ENCODE data around the gene PIGM.

PIGM gene

GRCh38 chr1:159992161-159992560 is 39.6 kb downstream of the PIGM start:
- no peak overlapping the region for H3K27ac ChIP-seq (ENCODE audit: low read depth in 2 of 2, low read length in 2 of 2)
- H3K4me1 ChIP-seq (ENCODE audit: control insufficient read depth in 2 of 2, insufficient read depth in 2 of 2, low read length in 2 of 2): peaks cover 0 to 6% of the 10 kb centered on the region in 2 donors
- H3K27me3 ChIP-seq (ENCODE audit: control insufficient read depth in 2 of 2, insufficient read depth in 2 of 2, low read length in 2 of 2): no peaks in the 10 kb centered on the region
- no peak overlapping the region for H3K9ac ChIP-seq (ENCODE audit: low read depth in 1 of 2, low read length in 2 of 2)
- H3K9me3 ChIP-seq (ENCODE audit: control insufficient read depth in 2 of 2, low read length in 2 of 2): no peaks in the 10 kb centered on the region
- H3K4me3 ChIP-seq (ENCODE audit: low read length in 2 of 2): no peak overlapping the region
- no peaks in the 10 kb centered on the region for H3K36me3 ChIP-seq (ENCODE audit: control insufficient read depth in 2 of 2, insufficient read depth in 2 of 2, low read length in 2 of 2)

GRCh38 chr1:159991513-159991912 is 40.3 kb downstream of the PIGM start:
- no peaks in the 10 kb centered on the region for H3K27me3 ChIP-seq (ENCODE audit: control insufficient read depth in 2 of 2, insufficient read depth in 2 of 2, low read length in 2 of 2)
- peaks cover 0 to 6% of the 10 kb centered on the region in 2 donors for H3K4me1 ChIP-seq (ENCODE audit: control insufficient read depth in 2 of 2, insufficient read depth in 2 of 2, low read length in 2 of 2)
- no peak overlapping the region for H3K4me3 ChIP-seq (ENCODE audit: low read length in 2 of 2)
- H3K9ac ChIP-seq (ENCODE audit: low read depth in 1 of 2, low read length in 2 of 2): no peak overlapping the region
- no peaks in the 10 kb centered on the region for H3K9me3 ChIP-seq (ENCODE audit: control insufficient read depth in 2 of 2, low read length in 2 of 2)
- H3K27ac ChIP-seq (ENCODE audit: low read depth in 2 of 2, low read length in 2 of 2): no peak overlapping the region
- no peaks in the 10 kb centered on the region for H3K36me3 ChIP-seq (ENCODE audit: control insufficient read depth in 2 of 2, insufficient read depth in 2 of 2, low read length in 2 of 2)

- no peaks in the 10 kb centered on the region for H3K27me3 ChIP-seq (ENCODE audit: control insufficient read depth in 2 of 2, insufficient read depth in 2 of 2, low read length in 2 of 2)
- no peak overlapping the region for H3K27ac ChIP-seq (ENCODE audit: low read depth in 2 of 2, low read length in 2 of 2)
- H3K9me3 ChIP-seq (ENCODE audit: control insufficient read depth in 2 of 2, low read length in 2 of 2): no peaks in the 10 kb centered on the region
- H3K4me1 ChIP-seq (ENCODE audit: control insufficient read depth in 2 of 2, insufficient read depth in 2 of 2, low read length in 2 of 2): peaks cover 0 to 6% of the 10 kb centered on the region in 2 donors
- no peak overlapping the region for H3K4me3 ChIP-seq (ENCODE audit: low read length in 2 of 2)
- no peak overlapping the region for H3K9ac ChIP-seq (ENCODE audit: low read depth in 1 of 2, low read length in 2 of 2)
- no peaks in the 10 kb centered on the region for H3K36me3 ChIP-seq (ENCODE audit: control insufficient read depth in 2 of 2, insufficient read depth in 2 of 2, low read length in 2 of 2)
Observed at GRCh38 chr1:159990005-159990404, 41.8 kb downstream of the PIGM start.

DNA sequence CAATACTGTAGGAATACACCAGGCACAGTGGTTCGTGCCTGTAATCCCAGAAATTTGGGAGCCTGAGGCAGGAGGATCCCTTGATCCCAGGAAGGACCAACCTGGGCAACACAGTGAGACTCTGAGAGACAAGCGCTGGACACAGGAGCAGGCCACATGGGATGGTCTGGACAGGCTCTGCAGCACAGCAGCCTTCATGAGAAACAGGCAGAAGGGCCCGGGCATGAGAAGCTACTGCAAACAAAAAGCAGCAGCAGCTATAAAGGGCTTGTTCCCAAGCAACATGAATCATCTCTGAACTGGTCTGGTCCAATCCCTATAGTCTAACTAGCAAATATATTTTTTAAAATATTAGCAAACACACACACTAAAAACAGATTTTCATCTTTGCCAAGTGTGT is 42.2 kb downstream of the PIGM start:
- H3K27me3 ChIP-seq (ENCODE audit: control insufficient read depth in 2 of 2, insufficient read depth in 2 of 2, low read length in 2 of 2): no peaks in the 10 kb centered on the region
- no peak overlapping the region for H3K9ac ChIP-seq (ENCODE audit: low read depth in 1 of 2, low read length in 2 of 2)
- H3K36me3 ChIP-seq (ENCODE audit: control insufficient read depth in 2 of 2, insufficient read depth in 2 of 2, low read length in 2 of 2): no peaks in the 10 kb centered on the region
- H3K27ac ChIP-seq (ENCODE audit: low read depth in 2 of 2, low read length in 2 of 2): no peak overlapping the region
- H3K9me3 ChIP-seq (ENCODE audit: control insufficient read depth in 2 of 2, low read length in 2 of 2): no peaks in the 10 kb centered on the region
- H3K4me3 ChIP-seq (ENCODE audit: low read length in 2 of 2): no peak overlapping the region
- peaks cover 0 to 6% of the 10 kb centered on the region in 2 donors for H3K4me1 ChIP-seq (ENCODE audit: control insufficient read depth in 2 of 2, insufficient read depth in 2 of 2, low read length in 2 of 2)

GRCh38 chr1:159988006-159988405 is 43.8 kb downstream of the PIGM start:
- H3K4me1 ChIP-seq (ENCODE audit: control insufficient read depth in 2 of 2, insufficient read depth in 2 of 2, low read length in 2 of 2): peaks cover 0 to 6% of the 10 kb centered on the region in 2 donors
- H3K9me3 ChIP-seq (ENCODE audit: control insufficient read depth in 2 of 2, low read length in 2 of 2): no peaks in the 10 kb centered on the region
- no peak overlapping the region for H3K9ac ChIP-seq (ENCODE audit: low read depth in 1 of 2, low read length in 2 of 2)
- H3K27me3 ChIP-seq (ENCODE audit: control insufficient read depth in 2 of 2, insufficient read depth in 2 of 2, low read length in 2 of 2): no peaks in the 10 kb centered on the region
- H3K27ac ChIP-seq (ENCODE audit: low read depth in 2 of 2, low read length in 2 of 2): no peak overlapping the region
- no peak overlapping the region for H3K4me3 ChIP-seq (ENCODE audit: low read length in 2 of 2)
- no peaks in the 10 kb centered on the region for H3K36me3 ChIP-seq (ENCODE audit: control insufficient read depth in 2 of 2, insufficient read depth in 2 of 2, low read length in 2 of 2)

- H3K9me3 ChIP-seq (ENCODE audit: control insufficient read depth in 2 of 2, low read length in 2 of 2): no peaks in the 10 kb centered on the region
- no peak overlapping the region for H3K27ac ChIP-seq (ENCODE audit: low read depth in 2 of 2, low read length in 2 of 2)
Observed at GRCh38 chr1:159987186-159987585, 44.6 kb downstream of the PIGM start.

DNA sequence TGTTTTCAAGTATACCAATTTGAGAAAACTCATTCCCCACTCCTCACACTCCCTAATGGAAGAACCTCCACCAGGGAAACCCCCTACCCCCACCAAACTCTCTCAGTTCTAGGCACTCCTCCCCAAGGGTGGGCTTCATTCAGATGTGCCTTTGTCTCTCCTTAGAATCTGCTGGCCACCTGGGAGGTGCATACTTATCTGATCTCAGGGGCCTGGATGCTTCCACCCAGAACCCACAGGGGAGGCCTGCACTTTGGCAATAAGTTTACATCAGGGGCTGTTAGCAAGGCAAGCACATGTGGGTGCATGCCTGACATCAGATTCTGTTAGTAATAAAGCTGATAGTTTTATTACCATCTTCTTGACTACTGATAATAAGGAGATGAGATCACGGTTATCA is 45.3 kb downstream of the PIGM start:
- no peak overlapping the region for H3K9ac ChIP-seq (ENCODE audit: low read depth in 1 of 2, low read length in 2 of 2)
- H3K4me1 ChIP-seq (ENCODE audit: control insufficient read depth in 2 of 2, insufficient read depth in 2 of 2, low read length in 2 of 2): peaks cover 0 to 4% of the 10 kb centered on the region in 2 donors
- H3K27me3 ChIP-seq (ENCODE audit: control insufficient read depth in 2 of 2, insufficient read depth in 2 of 2, low read length in 2 of 2): no peaks in the 10 kb centered on the region
- H3K9me3 ChIP-seq (ENCODE audit: control insufficient read depth in 2 of 2, low read length in 2 of 2): no peaks in the 10 kb centered on the region
- peaks cover 2 to 4% of the 10 kb centered on the region in 2 donors for H3K36me3 ChIP-seq (ENCODE audit: control insufficient read depth in 2 of 2, insufficient read depth in 2 of 2, low read length in 2 of 2)
- H3K4me3 ChIP-seq (ENCODE audit: low read length in 2 of 2): no peak overlapping the region
- no peak overlapping the region for H3K27ac ChIP-seq (ENCODE audit: low read depth in 2 of 2, low read length in 2 of 2)

More at GRCh38 chr1:159987186-159987585, 44.6 kb downstream of the PIGM start:
- Histone ChIP-seq H3K4me3 (ENCODE audit: low read length in 2 of 2) (no peak overlapping the region), H3K27me3 (ENCODE audit: control insufficient read depth in 2 of 2, insufficient read depth in 2 of 2, low read length in 2 of 2) (no peaks in the 10 kb centered on the region), H3K9ac (ENCODE audit: low read depth in 1 of 2, low read length in 2 of 2) (no peak overlapping the region), H3K36me3 (ENCODE audit: control insufficient read depth in 2 of 2, insufficient read depth in 2 of 2, low read length in 2 of 2) (no peaks in the 10 kb centered on the region), H3K4me1 (ENCODE audit: control insufficient read depth in 2 of 2, insufficient read depth in 2 of 2, low read length in 2 of 2) (peaks cover 0 to 6% of the 10 kb centered on the region in 2 donors)

DNA sequence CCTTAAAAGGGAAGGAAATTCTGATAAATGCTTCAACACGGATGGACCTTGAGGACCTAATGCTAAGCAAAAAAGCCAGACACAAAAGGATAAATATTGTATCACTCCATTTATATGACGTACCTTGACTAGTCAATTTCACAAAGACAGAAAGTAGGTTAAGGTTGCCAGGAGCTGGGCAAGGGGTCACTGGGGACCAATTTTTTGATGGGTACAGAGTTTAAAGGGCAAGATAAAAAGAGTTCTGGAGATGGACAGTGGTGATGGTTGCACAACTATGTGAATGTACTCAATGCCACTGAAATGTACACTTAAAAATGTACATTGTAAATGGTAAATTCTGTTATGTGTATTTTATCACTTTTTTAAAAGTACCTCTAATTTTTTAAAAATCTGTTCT is 45.7 kb downstream of the PIGM start:
- Histone ChIP-seq H3K36me3 (ENCODE audit: control insufficient read depth in 2 of 2, insufficient read depth in 2 of 2, low read length in 2 of 2) (peaks cover 5 to 8% of the 10 kb centered on the region in 2 donors), H3K4me3 (ENCODE audit: low read length in 2 of 2) (no peak overlapping the region), H3K27me3 (ENCODE audit: control insufficient read depth in 2 of 2, insufficient read depth in 2 of 2, low read length in 2 of 2) (no peaks in the 10 kb centered on the region), H3K27ac (ENCODE audit: low read depth in 2 of 2, low read length in 2 of 2) (no peak overlapping the region), H3K9ac (ENCODE audit: low read depth in 1 of 2, low read length in 2 of 2) (no peak overlapping the region), H3K4me1 (ENCODE audit: control insufficient read depth in 2 of 2, insufficient read depth in 2 of 2, low read length in 2 of 2) (no peaks in the 10 kb centered on the region), H3K9me3 (ENCODE audit: control insufficient read depth in 2 of 2, low read length in 2 of 2) (no peaks in the 10 kb centered on the region)

DNA sequence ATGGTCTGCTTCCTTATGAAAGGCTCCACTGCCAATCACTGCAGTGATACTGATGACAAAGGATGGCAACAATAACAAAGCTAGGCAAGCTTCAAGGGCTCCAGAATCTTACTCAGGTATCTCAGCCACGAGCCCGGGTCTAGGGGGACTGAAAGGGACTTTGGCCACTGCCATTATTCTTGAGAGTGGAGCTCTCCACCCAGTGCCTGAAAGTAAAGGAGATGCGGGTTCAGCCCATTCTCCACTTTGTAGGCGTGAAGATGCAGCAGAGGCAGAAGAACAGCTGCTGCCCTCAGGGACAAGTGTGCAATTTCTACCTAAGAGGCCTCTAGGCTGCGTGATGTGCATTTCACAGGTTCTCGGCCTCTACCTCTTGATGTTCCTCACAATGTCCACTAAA is 46.3 kb downstream of the PIGM start:
- Histone ChIP-seq H3K9ac (ENCODE audit: low read depth in 1 of 2, low read length in 2 of 2) (no peak overlapping the region), H3K4me3 (ENCODE audit: low read length in 2 of 2) (no peak overlapping the region), H3K4me1 (ENCODE audit: control insufficient read depth in 2 of 2, insufficient read depth in 2 of 2, low read length in 2 of 2) (no peaks in the 10 kb centered on the region), H3K27me3 (ENCODE audit: control insufficient read depth in 2 of 2, insufficient read depth in 2 of 2, low read length in 2 of 2) (no peaks in the 10 kb centered on the region), H3K27ac (ENCODE audit: low read depth in 2 of 2, low read length in 2 of 2) (no peak overlapping the region), H3K9me3 (ENCODE audit: control insufficient read depth in 2 of 2, low read length in 2 of 2) (no peaks in the 10 kb centered on the region), H3K36me3 (ENCODE audit: control insufficient read depth in 2 of 2, insufficient read depth in 2 of 2, low read length in 2 of 2) (peaks cover 5 to 8% of the 10 kb centered on the region in 2 donors)

GRCh38 chr1:159983681-159984080 is 48.1 kb downstream of the PIGM start:
- peaks cover 5 to 11% of the 10 kb centered on the region in 2 donors for H3K36me3 ChIP-seq (ENCODE audit: control insufficient read depth in 2 of 2, insufficient read depth in 2 of 2, low read length in 2 of 2)

GRCh38 chr1:159982280-159982679 is 49.5 kb downstream of the PIGM start:
- Histone ChIP-seq H3K9me3 (ENCODE audit: control insufficient read depth in 2 of 2, low read length in 2 of 2) (no peaks in the 10 kb centered on the region), H3K27ac (ENCODE audit: low read depth in 2 of 2, low read length in 2 of 2) (no peak overlapping the region), H3K4me1 (ENCODE audit: control insufficient read depth in 2 of 2, insufficient read depth in 2 of 2, low read length in 2 of 2) (no peaks in the 10 kb centered on the region), H3K9ac (ENCODE audit: low read depth in 1 of 2, low read length in 2 of 2) (no peak overlapping the region), H3K27me3 (ENCODE audit: control insufficient read depth in 2 of 2, insufficient read depth in 2 of 2, low read length in 2 of 2) (no peaks in the 10 kb centered on the region), H3K36me3 (ENCODE audit: control insufficient read depth in 2 of 2, insufficient read depth in 2 of 2, low read length in 2 of 2) (peaks cover 5 to 11% of the 10 kb centered on the region in 2 donors), H3K4me3 (ENCODE audit: low read length in 2 of 2) (no peak overlapping the region)

More at GRCh38 chr1:159983681-159984080, 48.1 kb downstream of the PIGM start:
- H3K4me1 ChIP-seq (ENCODE audit: control insufficient read depth in 2 of 2, insufficient read depth in 2 of 2, low read length in 2 of 2): no peaks in the 10 kb centered on the region
- no peak overlapping the region for H3K9ac ChIP-seq (ENCODE audit: low read depth in 1 of 2, low read length in 2 of 2)
- H3K27me3 ChIP-seq (ENCODE audit: control insufficient read depth in 2 of 2, insufficient read depth in 2 of 2, low read length in 2 of 2): no peaks in the 10 kb centered on the region
- no peak overlapping the region for H3K27ac ChIP-seq (ENCODE audit: low read depth in 2 of 2, low read length in 2 of 2)
- no peak overlapping the region for H3K4me3 ChIP-seq (ENCODE audit: low read length in 2 of 2)
- no peaks in the 10 kb centered on the region for H3K9me3 ChIP-seq (ENCODE audit: control insufficient read depth in 2 of 2, low read length in 2 of 2)

Measured in mucosa of rectum (tissue), 2 donors.